ENCODE measurements around the gene EPN3. TPM values are rescaled to one million over a fixed set of nuclear protein-coding genes. Genes with fewer than 3 reads are reported as not detected.
A peak's percentile ranks its signal among the peaks of the same experiment; 100 is the strongest.

The EPN3 gene
- total RNA-seq, 1 experiment from 2014 or later = 17.8 TPM

DNA sequence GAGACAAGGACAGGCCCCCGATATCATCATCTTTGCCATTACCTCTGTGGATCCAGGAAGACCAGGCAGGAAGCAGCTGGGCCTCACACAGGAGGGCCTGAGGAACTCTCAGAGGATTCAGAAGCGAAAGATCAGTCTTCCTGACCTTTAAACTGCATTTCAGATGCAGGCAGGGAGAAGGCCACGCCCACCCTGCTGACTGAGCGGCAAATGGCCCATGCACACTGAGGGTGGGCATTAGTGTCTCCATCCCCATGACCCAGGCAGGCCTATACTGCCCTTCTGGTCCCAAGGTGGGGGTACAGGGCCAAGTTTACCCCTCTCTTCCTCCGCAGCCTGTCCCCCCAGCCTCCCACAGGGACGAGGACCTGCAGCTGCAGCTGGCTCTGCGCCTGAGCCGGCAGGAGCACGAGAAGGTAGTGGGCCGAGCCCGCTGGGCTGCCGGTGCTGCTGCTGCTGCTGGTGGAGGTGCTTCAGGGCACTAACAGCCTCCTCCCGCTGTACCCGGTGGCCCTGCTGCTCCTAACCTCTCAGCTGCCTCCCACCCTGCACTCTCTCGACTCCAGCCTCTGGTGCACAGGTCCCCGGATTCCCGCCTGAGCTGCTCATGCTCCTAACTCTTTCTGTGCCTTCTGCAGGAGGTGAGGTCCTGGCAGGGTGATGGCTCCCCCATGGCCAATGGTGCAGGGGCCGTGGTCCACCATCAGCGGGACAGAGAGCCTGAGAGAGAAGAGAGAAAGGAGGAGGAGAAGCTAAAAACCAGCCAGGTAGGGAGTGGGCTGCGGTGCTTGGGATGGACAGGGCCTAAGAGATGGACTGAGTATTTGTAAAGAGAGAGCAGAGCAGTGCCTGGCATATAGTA is 6.2 kb downstream of the EPN3 start:
- BruUV-seq (replicated peaks) = no TSS peak

DNA sequence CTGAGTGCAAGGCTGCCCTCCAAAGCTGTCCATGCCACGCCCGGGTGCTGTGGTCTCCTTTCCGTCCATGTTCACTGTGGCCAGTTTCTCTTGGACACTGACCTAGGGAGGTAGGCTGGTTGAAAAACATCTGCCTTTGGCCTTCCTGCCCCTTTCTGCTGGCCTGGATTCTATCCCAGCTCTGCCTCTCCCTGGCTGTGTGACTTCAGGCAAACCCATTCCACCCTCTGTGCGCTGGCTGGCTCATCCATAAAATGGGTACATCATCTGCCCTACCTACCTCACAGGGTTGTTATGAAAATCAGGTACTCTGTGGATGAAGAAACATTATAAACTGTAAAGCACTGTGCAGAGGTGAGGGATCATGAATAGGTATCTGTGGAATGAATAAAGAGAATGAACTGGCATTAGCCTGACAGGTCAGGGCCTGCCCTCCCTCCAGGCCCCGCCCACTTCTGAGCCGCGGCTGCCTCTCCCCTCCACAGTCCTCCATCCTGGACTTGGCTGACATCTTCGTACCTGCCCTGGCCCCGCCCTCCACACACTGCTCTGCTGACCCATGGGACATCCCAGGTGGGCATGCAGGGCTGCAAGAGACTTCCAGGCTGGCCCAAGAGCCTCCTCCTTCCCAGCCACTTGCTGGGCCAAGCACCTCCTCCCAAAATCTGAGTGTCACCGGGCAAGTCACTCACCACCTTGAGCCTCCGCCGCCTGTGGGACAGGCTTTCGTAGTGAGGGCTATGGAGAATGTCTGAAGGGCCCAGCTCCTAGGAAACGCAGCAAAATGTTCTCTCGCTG is 7.4 kb downstream of the EPN3 start:
- RAD21 ChIA-PET (ENCODE audit: low non-redundant PET in 1 of 2, low total read pairs in 2 of 2, uncharacterized antibody in 2 of 2, unreplicated experiment in 2 of 2) = interaction anchor here in 1 of 2 experiments (0.8 kb wide), 1 partner anchor 20 kb away, joined by 3 read pairs; the partner anchor contains the start of gene CACNA1G
- no peaks in the 10 kb centered on the region; the same call in 1 of the 2 replicates for H3K79me2 ChIP-seq (ENCODE audit: insufficient read depth, low read length)
- intact Hi-C loops (cut with micrococcal nuclease) = loop anchor here (10.0 kb wide), 1 partner anchor 615 kb away; the partner anchor contains the start of gene NME1
- H4K20me1 ChIP-seq (ENCODE audit: insufficient read depth) = no peaks in the 10 kb centered on the region
- TF ChIP-seq SIN3A (IDR thresholded peaks at IDR 0.05; ENCODE audit: low read depth) (no peak), CEBPB (IDR thresholded peaks at IDR 0.05; ENCODE audit: low read depth) (no peak), POLR2AphosphoS5 (IDR thresholded peaks at IDR 0.05; ENCODE audit: low read depth, low read length) (0 out of 2 replicates have a peak, but pooled peaks have one; percentile 12), TCF7L2 (IDR thresholded peaks at IDR 0.05; ENCODE audit: borderline replicate concordance, extremely low read depth, insufficient read depth, insufficient read length) (no peak)
- TF ChIP-seq, protein P1, sequence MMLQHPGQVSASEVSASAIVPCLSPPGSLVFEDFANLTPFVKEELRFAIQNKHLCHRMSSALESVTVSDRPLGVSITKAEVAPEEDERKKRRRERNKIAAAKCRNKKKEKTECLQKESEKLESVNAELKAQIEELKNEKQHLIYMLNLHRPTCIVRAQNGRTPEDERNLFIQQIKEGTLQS (IDR thresholded peaks at IDR 0.05) = no peak
- H3K9me2 ChIP-seq (ENCODE audit: insufficient read depth) = no peaks in the 10 kb centered on the region
- no peaks in the 10 kb centered on the region; a peak in 1 of 4 replicates for H3K36me3 ChIP-seq (ENCODE audit: control insufficient read depth in 1 of 2, insufficient read depth in 2 of 2, low read length in 2 of 2)
- POLR2A ChIA-PET = no interaction called here
- H2AFZ ChIP-seq (ENCODE audit: low read depth, low read length, poor library complexity, severe bottlenecking) = no peak overlapping the region
- H3K4me1 ChIP-seq (ENCODE audit: control insufficient read depth in 1 of 2, insufficient read depth in 2 of 2, low read length in 2 of 2) = peaks cover 46 to 62% of the 10 kb centered on the region in 2 experiments
- H3K4me2 ChIP-seq (ENCODE audit: low read length) = peak overlapping the region; percentile 92
- peak overlapping the region; percentile 71 for H3K27ac ChIP-seq (ENCODE audit: low read depth, low read length)
- H3K4me3 ChIP-seq (replicated peaks in 1 of 2; ENCODE audit: low read depth in 1 of 2, low read length in 2 of 2) = no peak overlapping the region
- CTCF ChIA-PET = no interaction called here
- no peaks in the 10 kb centered on the region for H3K9me3 ChIP-seq (ENCODE audit: control insufficient read depth in 1 of 2, insufficient read depth in 1 of 2, low read depth in 1 of 2, low read length in 2 of 2)
- peak overlapping the region; percentile 80; the same call in 1 of the 2 replicates for H3K9ac ChIP-seq (ENCODE audit: low read length)
- DNase-seq (ENCODE audit: low read depth, low spot score) (no peak), ATAC-seq (peak; percentile 56)
- BruUV-seq (replicated peaks) = no TSS peak
- no peaks in the 10 kb centered on the region for H3K27me3 ChIP-seq (ENCODE audit: insufficient read depth, low read length)

More for the DNA sequence above, 6.2 kb downstream of the EPN3 start:
- Histone ChIP-seq H3K27ac (ENCODE audit: low read depth, low read length) (no peak overlapping the region; the same call in 1 of the 2 replicates), H2AFZ (ENCODE audit: low read depth, low read length, poor library complexity, severe bottlenecking) (no peak overlapping the region), H3K4me3 (replicated peaks in 1 of 2; ENCODE audit: low read depth in 1 of 2, low read length in 2 of 2) (no peak overlapping the region), H3K79me2 (ENCODE audit: insufficient read depth, low read length) (no peaks in the 10 kb centered on the region; the same call in 1 of the 2 replicates), H4K20me1 (ENCODE audit: insufficient read depth) (no peaks in the 10 kb centered on the region), H3K9me3 (ENCODE audit: control insufficient read depth in 1 of 2, insufficient read depth in 1 of 2, low read depth in 1 of 2, low read length in 2 of 2) (no peaks in the 10 kb centered on the region), H3K27me3 (ENCODE audit: insufficient read depth, low read length) (no peaks in the 10 kb centered on the region), H3K9ac (ENCODE audit: low read length) (no peak overlapping the region), H3K9me2 (ENCODE audit: insufficient read depth) (no peaks in the 10 kb centered on the region), H3K36me3 (ENCODE audit: control insufficient read depth in 1 of 2, insufficient read depth in 2 of 2, low read length in 2 of 2) (no peaks in the 10 kb centered on the region; a peak in 1 of 4 replicates), H3K4me2 (ENCODE audit: low read length) (no peak overlapping the region), H3K4me1 (ENCODE audit: control insufficient read depth in 1 of 2, insufficient read depth in 2 of 2, low read length in 2 of 2) (peaks cover 49 to 66% of the 10 kb centered on the region in 2 experiments)
- no peak for ATAC-seq
- ChIA-PET CTCF (no interaction called here), RAD21 (ENCODE audit: low non-redundant PET in 1 of 2, low total read pairs in 2 of 2, uncharacterized antibody in 2 of 2, unreplicated experiment in 2 of 2) (interaction anchor here in 1 of 2 experiments (0.8 kb wide), 1 partner anchor 21 kb away, joined by 3 read pairs; the partner anchor contains the start of gene CACNA1G), POLR2A (no interaction called here)
- intact Hi-C loops (cut with micrococcal nuclease) = no loop called here
- DNase-seq (ENCODE audit: low read depth, low spot score) = no peak
- TF ChIP-seq POLR2AphosphoS5 (IDR thresholded peaks at IDR 0.05; ENCODE audit: low read depth, low read length) (no peak), FOSL1 (IDR thresholded peaks at IDR 0.05; ENCODE audit: low read depth) (no peak), ZNF274 (IDR thresholded peaks at IDR 0.05; ENCODE audit: low read depth, low read length) (no peak), ZFX (IDR thresholded peaks at IDR 0.05) (no peak), EZH2phosphoT487 (IDR thresholded peaks at IDR 0.05; ENCODE audit: borderline replicate concordance) (no peak)
